IPS-15b (cell line): ENCODE measurements around the gene CLSTN1.

Experiments
- H3K27me3 ChIP-seq: one replicate; pipeline ENCODE4 v1.6.1; 2013; ENCODE audit warnings: low read length; ENCODE audit not compliant: control insufficient read depth, insufficient read depth
- H3K36me3 ChIP-seq: one replicate; pipeline ENCODE4 v1.6.1; 2013; ENCODE audit warnings: low read length; ENCODE audit not compliant: control insufficient read depth, insufficient read depth
- H3K4me1 ChIP-seq: one replicate; pipeline ENCODE4 v1.6.1; 2013; ENCODE audit warnings: mild to moderate bottlenecking, low read length; ENCODE audit not compliant: control insufficient read depth, insufficient read depth
- H3K4me3 ChIP-seq: one replicate; pipeline ENCODE4 v1.5.1; 2013; ENCODE audit warnings: low read depth, low read length
- H3K9ac ChIP-seq: one replicate; pipeline ENCODE4 v1.6.1; 2013; ENCODE audit warnings: low read depth, mild to moderate bottlenecking, low read length
- H3K9me3 ChIP-seq: one replicate; pipeline ENCODE4 v1.6.1; 2013; ENCODE audit warnings: mild to moderate bottlenecking, low read length; ENCODE audit not compliant: control insufficient read depth, insufficient read depth

CLSTN1 gene

GRCh38 chr1:9730096-9730901 is 93.5 kb downstream of the CLSTN1 start:
- H3K9me3 ChIP-seq, result no peaks in the 10 kb centered on the region
- H3K4me1 ChIP-seq, result no peaks in the 10 kb centered on the region
- H3K36me3 ChIP-seq, result peaks cover 68% of the 10 kb centered on the region
- H3K4me3 ChIP-seq, result no peak overlapping the region
- H3K27me3 ChIP-seq, result no peaks in the 10 kb centered on the region
- H3K9ac ChIP-seq, result no peak overlapping the region

GRCh38 chr1:9729523-9729922 is 94.2 kb downstream of the CLSTN1 start:
- no peak overlapping the region for H3K4me3 ChIP-seq
- H3K9me3 ChIP-seq, result no peaks in the 10 kb centered on the region
- no peaks in the 10 kb centered on the region for H3K4me1 ChIP-seq
- H3K27me3 ChIP-seq, result no peaks in the 10 kb centered on the region
- H3K36me3 ChIP-seq, result peaks cover 63% of the 10 kb centered on the region
- H3K9ac ChIP-seq, result no peak overlapping the region

- no peak overlapping the region for H3K9ac ChIP-seq
- peaks cover 64% of the 10 kb centered on the region for H3K36me3 ChIP-seq
- H3K4me3 ChIP-seq, result no peak overlapping the region
Observed at GRCh38 chr1:9728451-9729295, 95.1 kb downstream of the CLSTN1 start.

GRCh38 chr1:9726905-9727595 is 96.7 kb downstream of the CLSTN1 start:
- H3K4me1 ChIP-seq, result no peaks in the 10 kb centered on the region
- peaks cover 65% of the 10 kb centered on the region for H3K36me3 ChIP-seq
- no peaks in the 10 kb centered on the region for H3K9me3 ChIP-seq
- H3K4me3 ChIP-seq, result no peak overlapping the region
- no peak overlapping the region for H3K9ac ChIP-seq
- H3K27me3 ChIP-seq, result no peaks in the 10 kb centered on the region

More at GRCh38 chr1:9728451-9729295, 95.1 kb downstream of the CLSTN1 start:
- no peaks in the 10 kb centered on the region for H3K27me3 ChIP-seq
- H3K4me1 ChIP-seq, result no peaks in the 10 kb centered on the region
- no peaks in the 10 kb centered on the region for H3K9me3 ChIP-seq

- Histone ChIP-seq H3K9me3 (no peaks in the 10 kb centered on the region), H3K4me3 (no peak overlapping the region), H3K36me3 (peaks cover 63% of the 10 kb centered on the region), H3K4me1 (no peaks in the 10 kb centered on the region), H3K27me3 (no peaks in the 10 kb centered on the region), H3K9ac (no peak overlapping the region)
Observed at GRCh38 chr1:9726406-9726805, 97.4 kb downstream of the CLSTN1 start.

- Histone ChIP-seq H3K4me1 (no peaks in the 10 kb centered on the region), H3K36me3 (peaks cover 61% of the 10 kb centered on the region), H3K9ac (no peak overlapping the region), H3K27me3 (no peaks in the 10 kb centered on the region), H3K9me3 (no peaks in the 10 kb centered on the region), H3K4me3 (no peak overlapping the region)
Observed at GRCh38 chr1:9724706-9725476, 98.9 kb downstream of the CLSTN1 start.

GRCh38 chr1:9723926-9724325 is 99.8 kb downstream of the CLSTN1 start:
- H3K9me3 ChIP-seq, result no peaks in the 10 kb centered on the region
- H3K4me1 ChIP-seq, result no peaks in the 10 kb centered on the region
- H3K9ac ChIP-seq, result no peak overlapping the region
- peaks cover 62% of the 10 kb centered on the region for H3K36me3 ChIP-seq
- H3K4me3 ChIP-seq, result no peak overlapping the region
- H3K27me3 ChIP-seq, result no peaks in the 10 kb centered on the region

GRCh38 chr1:9723068-9723805 is 100.5 kb downstream of the CLSTN1 start:
- Histone ChIP-seq H3K27me3 (no peaks in the 10 kb centered on the region), H3K36me3 (peaks cover 62% of the 10 kb centered on the region), H3K9ac (no peak overlapping the region), H3K4me3 (no peak overlapping the region), H3K4me1 (no peaks in the 10 kb centered on the region), H3K9me3 (no peaks in the 10 kb centered on the region)

- Histone ChIP-seq H3K9ac (no peak overlapping the region), H3K4me3 (no peak overlapping the region), H3K27me3 (no peaks in the 10 kb centered on the region), H3K36me3 (peaks cover 66% of the 10 kb centered on the region), H3K9me3 (no peaks in the 10 kb centered on the region), H3K4me1 (no peaks in the 10 kb centered on the region)
Observed at GRCh38 chr1:9722378-9722749, 101.4 kb downstream of the CLSTN1 start.

GRCh38 chr1:9721606-9722377 is 102.0 kb downstream of the CLSTN1 start:
- no peak overlapping the region for H3K4me3 ChIP-seq
- no peaks in the 10 kb centered on the region for H3K9me3 ChIP-seq
- no peaks in the 10 kb centered on the region for H3K4me1 ChIP-seq
- no peaks in the 10 kb centered on the region for H3K27me3 ChIP-seq
- peaks cover 63% of the 10 kb centered on the region for H3K36me3 ChIP-seq
- no peak overlapping the region for H3K9ac ChIP-seq
